B cell (primary cell): ENCODE results near the gene SERPINB7. TPM values are rescaled to one million over a fixed set of nuclear protein-coding genes. Genes with fewer than 3 reads are reported as not detected.

Experiments used
- ATAC-seq: fragments of 200-7000 bp; cut with Tn5 transposase; one replicate; pipeline ENCODE4 v1.10.0; 2021; ENCODE audit warnings: low read depth, mild to moderate bottlenecking, moderate number of reproducible peaks, moderate library complexity
- CTCF ChIA-PET: fragments of 350-600 bp; sonication (Branson Sonifier 250); formaldehyde crosslinking; loops from one replicate; lab custom pipeline; 2021; ENCODE audit warnings: antibody characterized with exemption, inconsistent platforms; lab: Charles Lee
- POLR2A ChIA-PET: fragments of 350-600 bp; sonication (Branson Sonifier 250); formaldehyde crosslinking; loops from one replicate; lab custom pipeline; 2021; ENCODE audit warnings: antibody characterized with exemption; lab: Charles Lee
- DNase-seq: peaks from one replicate; pipeline ENCODE4 v3.0.0; 2013
- H2AFZ ChIP-seq: 2 replicates; pipeline ENCODE4 v1.6.1; 2012; ENCODE audit warnings: mild to moderate bottlenecking, low read depth, low read length; ENCODE audit not compliant: insufficient read depth, poor library complexity, severe bottlenecking
- H3K27ac ChIP-seq, 2 donors: 1 replicate in 1 of 2; 2 replicates in 1 of 2; pipeline ENCODE4 v1.5.1; 2012 to 2013; ENCODE audit warnings: low read length in 2 of 2, mild to moderate bottlenecking in 2 of 2, moderate library complexity in 1 of 2
- H3K27me3 ChIP-seq, 4 experiments: fragments of 200-600 bp in 1 of 4; sonication (generic) in 1 of 4; replicated peaks in 1 of 4; 1 replicate in 2 of 4; 2 replicates in 2 of 4; pipeline versions ENCODE4 v1.6.1 to v1.7.0; 2013 to 2016; ENCODE audit warnings: low read length in 3 of 4, mild to moderate bottlenecking in 2 of 4, mixed read lengths in 1 of 4, moderate library complexity in 1 of 4; ENCODE audit not compliant: insufficient read depth in 4 of 4, control insufficient read depth in 3 of 4; ENCODE audit errors: control extremely low read depth in 1 of 4
- H3K36me3 ChIP-seq, 2 experiments: replicated peaks in 1 of 2; 1 replicate in 1 of 2; 2 replicates in 1 of 2; pipeline versions ENCODE4 v1.6.1 to v1.7.1; 2013; ENCODE audit warnings: low read length in 1 of 2; ENCODE audit not compliant: insufficient read depth in 2 of 2, control insufficient read depth in 1 of 2; ENCODE audit errors: control extremely low read depth in 1 of 2, extremely low read depth in 1 of 2
- H3K4me1 ChIP-seq, 2 donors: fragments of 200-600 bp in 1 of 2; sonication (generic) in 1 of 2; 1 replicate in 1 of 2; 2 replicates in 1 of 2; pipeline versions ENCODE4 v1.5.1 to v1.6.1; 2013 to 2017; ENCODE audit warnings: low read length in 2 of 2; ENCODE audit not compliant: control insufficient read depth in 2 of 2, insufficient read depth in 2 of 2
- H3K4me2 ChIP-seq: replicated peaks from 2 replicates; pipeline ENCODE3; 2012; ENCODE audit warnings: mild to moderate bottlenecking, low read depth, low read length; ENCODE audit not compliant: poor library complexity, severe bottlenecking
- H3K4me3 ChIP-seq, 5 experiments: fragments of 200-600 bp in 1 of 5; sonication (generic) in 1 of 5; 1 replicate in 3 of 5; 2 replicates in 2 of 5; pipeline versions ENCODE4 v1.5.1 to v1.7.0; 2011 to 2016; ENCODE audit warnings: low read length in 4 of 5, mild to moderate bottlenecking in 4 of 5, low read depth in 2 of 5, control low read depth in 1 of 5, moderate library complexity in 1 of 5; ENCODE audit not compliant: insufficient read depth in 1 of 5; ENCODE audit errors: control extremely low read depth in 1 of 5, extremely low read depth in 1 of 5
- H3K79me2 ChIP-seq: fragments of 200-600 bp; sonication (generic); one replicate; pipeline ENCODE4 v1.6.0; 2016; ENCODE audit warnings: low read length; ENCODE audit not compliant: control insufficient read depth, insufficient read depth
- H3K9ac ChIP-seq: fragments of 200-600 bp; sonication (generic); 2 replicates; pipeline ENCODE4 v1.6.1; 2017; ENCODE audit warnings: mild to moderate bottlenecking, low read length, moderate library complexity
- H3K9me3 ChIP-seq, 3 donors: one replicate each; pipeline versions ENCODE4 v1.6.1 to v1.7.1; 2013; ENCODE audit warnings: low read length in 2 of 3; ENCODE audit not compliant: control insufficient read depth in 2 of 3, insufficient read depth in 1 of 3; ENCODE audit errors: control extremely low read depth in 1 of 3
- H4K20me1 ChIP-seq: 2 replicates; pipeline ENCODE4 v1.6.0; 2012; ENCODE audit warnings: mild to moderate bottlenecking, low read length; ENCODE audit not compliant: insufficient read depth, control insufficient read depth, poor library complexity, severe bottlenecking
- H3K27ac Mint-ChIP-seq: one replicate; pipeline ENCODE4 v1.8.0; 2021; ENCODE audit warnings: mixed read lengths
- H3K27me3 Mint-ChIP-seq: one replicate; pipeline ENCODE4 v1.8.0; 2021; ENCODE audit warnings: mixed read lengths
- H3K4me1 Mint-ChIP-seq: one replicate; pipeline ENCODE4 v1.8.0; 2021; ENCODE audit warnings: mixed read lengths
- H3K4me3 Mint-ChIP-seq: one replicate; pipeline ENCODE4 v1.8.0; 2021; ENCODE audit warnings: mixed read lengths
- H3K9me3 Mint-ChIP-seq: one replicate; pipeline ENCODE4 v1.8.0; 2022; ENCODE audit warnings: mixed read lengths; ENCODE audit not compliant: insufficient read depth
- EZH2 ChIP-seq: IDR thresholded peaks from 2 replicates; pipeline ENCODE4 v1.6.1; 2012; ENCODE audit warnings: borderline replicate concordance, low read depth, mild to moderate bottlenecking, moderate library complexity, low read length; ENCODE audit not compliant: insufficient read depth, poor library complexity, severe bottlenecking
- WGBS: methylation state at CpG from one replicate; pipeline ENCODE4 v1.1.5; 2013; ENCODE audit warnings: missing lambda C conversion rate; ENCODE audit not compliant: insufficient coverage; 5-methylcytosine and 5-hydroxymethylcytosine counted together
- intact Hi-C: fragments of 100-400 bp; cut with micrococcal nuclease; formaldehyde crosslinking; loops from one replicate; pipeline ENCODE4 v1.10.0; 2022
- polyA plus RNA-seq: library from polyadenylated mRNA; depleted of rRNA; stranded (reverse); fragments of >200 nt; gene quantifications from 2 replicates; pipeline ENCODE4 v1.2.3, GENCODE V29; 2012
- total RNA-seq, 2 donors: library from RNA; stranded (reverse); fragments of 120-200 nt in 1 of 2; gene quantifications; 1 replicate in 1 of 2; 2 replicates in 1 of 2; pipeline versions ENCODE4 v1.2.3 to v1.2.4, GENCODE V29; 2013 to 2022
- TF ChIP-seq, protein P1 (sequence below): fragments of 200-600 bp; IDR thresholded peaks from one replicate; pipeline ENCODE4 v1.8.0; 2022; ENCODE audit warnings: antibody characterized with exemption, mild to moderate bottlenecking

SERPINB7 gene
- total and polyA plus RNA-seq, 2 donors (not counting 1 experiment from before 2014, with no cell fraction given) = not detected

DNA sequence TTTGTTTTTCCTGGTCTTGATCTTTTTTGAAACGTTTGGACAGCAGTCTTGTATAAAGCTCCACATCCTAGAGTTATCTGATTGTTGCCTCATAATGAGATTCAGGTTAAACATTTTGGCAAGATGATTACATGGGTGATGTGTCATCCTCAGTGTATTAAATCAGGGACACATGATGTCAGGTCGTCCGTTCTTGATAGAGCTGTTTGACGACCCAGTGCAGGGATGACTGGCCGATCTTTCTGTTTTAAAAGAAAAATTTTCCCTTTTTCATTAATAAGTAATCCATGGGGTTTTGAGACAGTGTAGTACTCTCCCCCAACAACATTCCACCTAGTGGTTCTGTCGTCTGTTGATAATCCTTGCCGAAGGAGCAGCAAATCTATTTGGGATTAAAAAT, 67.8 kb downstream of the SERPINB7 start:
- DNase-seq (no peak), ATAC-seq (no peak)
- intact Hi-C loops = no loop called here
- Histone ChIP-seq H3K27me3 (peaks cover 0 to 6% (median 3%) of the 10 kb centered on the region in 4 experiments), H3K9me3 (no peaks in the 10 kb centered on the region), H4K20me1 (no peaks in the 10 kb centered on the region), H3K27ac (no peak overlapping the region), H3K79me2 (no peaks in the 10 kb centered on the region), H3K36me3 (no peaks in the 10 kb centered on the region), H3K9ac (no peak overlapping the region), H3K4me2 (no peak overlapping the region), H3K4me3 (no peak overlapping the region), H2AFZ (no peak overlapping the region), H3K4me1 (no peaks in the 10 kb centered on the region)
- no peaks in the 10 kb centered on the region for H3K4me1 Mint-ChIP-seq
- 33% methylated on average over 1 of the region's 7 CpGs for WGBS
- no peak for TF ChIP-seq EZH2
- TF ChIP-seq, protein P1, sequence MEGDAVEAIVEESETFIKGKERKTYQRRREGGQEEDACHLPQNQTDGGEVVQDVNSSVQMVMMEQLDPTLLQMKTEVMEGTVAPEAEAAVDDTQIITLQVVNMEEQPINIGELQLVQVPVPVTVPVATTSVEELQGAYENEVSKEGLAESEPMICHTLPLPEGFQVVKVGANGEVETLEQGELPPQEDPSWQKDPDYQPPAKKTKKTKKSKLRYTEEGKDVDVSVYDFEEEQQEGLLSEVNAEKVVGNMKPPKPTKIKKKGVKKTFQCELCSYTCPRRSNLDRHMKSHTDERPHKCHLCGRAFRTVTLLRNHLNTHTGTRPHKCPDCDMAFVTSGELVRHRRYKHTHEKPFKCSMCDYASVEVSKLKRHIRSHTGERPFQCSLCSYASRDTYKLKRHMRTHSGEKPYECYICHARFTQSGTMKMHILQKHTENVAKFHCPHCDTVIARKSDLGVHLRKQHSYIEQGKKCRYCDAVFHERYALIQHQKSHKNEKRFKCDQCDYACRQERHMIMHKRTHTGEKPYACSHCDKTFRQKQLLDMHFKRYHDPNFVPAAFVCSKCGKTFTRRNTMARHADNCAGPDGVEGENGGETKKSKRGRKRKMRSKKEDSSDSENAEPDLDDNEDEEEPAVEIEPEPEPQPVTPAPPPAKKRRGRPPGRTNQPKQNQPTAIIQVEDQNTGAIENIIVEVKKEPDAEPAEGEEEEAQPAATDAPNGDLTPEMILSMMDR = no peak
- peaks cover 34% of the 10 kb centered on the region for H3K27me3 Mint-ChIP-seq
- no peak overlapping the region for H3K27ac Mint-ChIP-seq
- POLR2A ChIA-PET = no interaction called here
- CTCF ChIA-PET = interaction anchor here (2.2 kb wide), 1 partner anchor 325 kb away, joined by 7 read pairs; no protein-coding TSS in a partner anchor
- no peaks in the 10 kb centered on the region for H3K9me3 Mint-ChIP-seq
- no peak overlapping the region for H3K4me3 Mint-ChIP-seq

DNA sequence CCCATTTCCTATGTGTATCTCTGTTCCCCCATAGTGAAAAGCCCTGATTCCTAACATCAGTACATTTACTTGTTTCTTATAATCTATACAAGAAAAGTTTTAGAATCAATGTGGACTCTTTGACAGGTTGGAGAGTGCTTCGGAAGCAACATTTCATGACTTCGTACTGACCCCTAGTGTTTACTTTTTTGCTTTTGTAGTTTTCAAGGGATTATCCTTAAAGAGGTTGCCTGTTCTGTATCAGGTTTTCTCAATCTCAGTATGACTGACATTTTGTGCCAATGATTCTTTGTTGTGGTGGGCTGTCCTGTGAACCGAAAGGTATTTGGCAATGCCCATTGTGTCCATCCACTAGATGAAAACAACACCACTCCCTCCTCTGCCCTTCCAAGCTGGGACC, 69.0 kb downstream of the SERPINB7 start:
- intact Hi-C loops = loop anchor here (2.0 kb wide), 1 partner anchor 325 kb away; no protein-coding TSS in a partner anchor
- DNase-seq (no peak), ATAC-seq (no peak)
- no peaks in the 10 kb centered on the region for H3K9me3 ChIP-seq
- no peak overlapping the region for H3K9ac ChIP-seq
- H3K79me2 ChIP-seq = no peaks in the 10 kb centered on the region
- H3K4me2 ChIP-seq = no peak overlapping the region
- H3K4me3 Mint-ChIP-seq = no peak overlapping the region
- H3K27me3 ChIP-seq = peaks cover 0 to 6% (median 3%) of the 10 kb centered on the region in 4 experiments
- H3K36me3 ChIP-seq = no peaks in the 10 kb centered on the region
- no peak overlapping the region for H3K4me3 ChIP-seq
- H3K9me3 Mint-ChIP-seq = no peaks in the 10 kb centered on the region
- TF ChIP-seq EZH2 = no peak
- TF ChIP-seq, protein P1 = no peak
- ChIA-PET CTCF (interaction anchor here (2.2 kb wide), 1 partner anchor 326 kb away, joined by 7 read pairs; no protein-coding TSS in a partner anchor), POLR2A (no interaction called here)
- H3K27me3 Mint-ChIP-seq = peaks cover 34% of the 10 kb centered on the region
- H2AFZ ChIP-seq = no peak overlapping the region
- H3K4me1 ChIP-seq = no peaks in the 10 kb centered on the region
- 0% methylated on average over 2 of the region's 3 CpGs for WGBS
- no peak overlapping the region for H3K27ac ChIP-seq
- no peak overlapping the region for H3K27ac Mint-ChIP-seq
- H4K20me1 ChIP-seq = no peaks in the 10 kb centered on the region
- H3K4me1 Mint-ChIP-seq = no peaks in the 10 kb centered on the region
